ENCODE measurements around the gene DCUN1D2.

DNA sequence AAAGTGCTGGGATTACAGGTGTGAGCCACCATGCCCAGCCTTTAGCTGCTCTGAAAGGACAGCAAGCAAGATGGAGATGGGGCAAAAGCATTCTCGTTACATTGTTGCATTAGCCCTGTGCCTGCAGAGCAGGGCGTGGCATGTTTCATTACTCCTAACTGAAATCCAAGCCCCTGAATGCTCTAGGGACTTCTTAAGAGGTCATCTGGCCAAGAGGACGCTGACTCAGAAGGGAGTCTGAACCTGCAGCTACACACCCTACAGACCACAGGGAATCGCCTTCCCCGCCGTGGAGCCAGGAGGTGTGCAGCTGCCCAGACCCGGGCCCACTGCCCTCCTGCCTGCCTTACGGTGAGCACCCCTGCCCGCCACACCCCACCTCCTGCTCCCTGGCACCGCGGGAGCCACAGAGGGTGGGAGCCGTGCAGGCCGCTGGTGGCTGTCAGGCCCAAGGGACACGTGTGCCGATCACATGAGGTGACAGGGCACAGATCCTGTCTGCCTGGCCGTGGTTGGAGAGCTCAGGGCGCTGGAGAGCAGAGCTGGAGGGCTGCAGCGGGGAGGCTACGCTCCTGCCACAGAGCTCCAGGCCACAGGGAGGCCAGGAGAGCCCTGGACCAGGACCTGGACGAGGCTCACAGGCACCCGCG, 64.4 kb downstream of the DCUN1D2 start:
- no peak for TF ChIP-seq EZH2phosphoT487 (IDR thresholded peaks at IDR 0.05)
- TF ChIP-seq, protein P1, sequence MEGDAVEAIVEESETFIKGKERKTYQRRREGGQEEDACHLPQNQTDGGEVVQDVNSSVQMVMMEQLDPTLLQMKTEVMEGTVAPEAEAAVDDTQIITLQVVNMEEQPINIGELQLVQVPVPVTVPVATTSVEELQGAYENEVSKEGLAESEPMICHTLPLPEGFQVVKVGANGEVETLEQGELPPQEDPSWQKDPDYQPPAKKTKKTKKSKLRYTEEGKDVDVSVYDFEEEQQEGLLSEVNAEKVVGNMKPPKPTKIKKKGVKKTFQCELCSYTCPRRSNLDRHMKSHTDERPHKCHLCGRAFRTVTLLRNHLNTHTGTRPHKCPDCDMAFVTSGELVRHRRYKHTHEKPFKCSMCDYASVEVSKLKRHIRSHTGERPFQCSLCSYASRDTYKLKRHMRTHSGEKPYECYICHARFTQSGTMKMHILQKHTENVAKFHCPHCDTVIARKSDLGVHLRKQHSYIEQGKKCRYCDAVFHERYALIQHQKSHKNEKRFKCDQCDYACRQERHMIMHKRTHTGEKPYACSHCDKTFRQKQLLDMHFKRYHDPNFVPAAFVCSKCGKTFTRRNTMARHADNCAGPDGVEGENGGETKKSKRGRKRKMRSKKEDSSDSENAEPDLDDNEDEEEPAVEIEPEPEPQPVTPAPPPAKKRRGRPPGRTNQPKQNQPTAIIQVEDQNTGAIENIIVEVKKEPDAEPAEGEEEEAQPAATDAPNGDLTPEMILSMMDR (IDR thresholded peaks at IDR 0.05): no peak
